Neural progenitor cell (in vitro differentiated cells): Measurements from ENCODE around the gene EGFLAM.

Experiments
- EZH2 ChIP-seq: fragments of 200-600 bp; sonication (generic); IDR thresholded peaks from 2 replicates; pipeline ENCODE4 v1.6.1; 2017; ENCODE audit warnings: antibody characterized with exemption, mild to moderate bottlenecking, moderate library complexity
- TF ChIP-seq, protein P1 (sequence below): fragments of 200-600 bp; sonication (generic); IDR thresholded peaks from 2 replicates; pipeline ENCODE4 v1.5.1; 2017; ENCODE audit warnings: antibody characterized with exemption, mild to moderate bottlenecking

DNA sequence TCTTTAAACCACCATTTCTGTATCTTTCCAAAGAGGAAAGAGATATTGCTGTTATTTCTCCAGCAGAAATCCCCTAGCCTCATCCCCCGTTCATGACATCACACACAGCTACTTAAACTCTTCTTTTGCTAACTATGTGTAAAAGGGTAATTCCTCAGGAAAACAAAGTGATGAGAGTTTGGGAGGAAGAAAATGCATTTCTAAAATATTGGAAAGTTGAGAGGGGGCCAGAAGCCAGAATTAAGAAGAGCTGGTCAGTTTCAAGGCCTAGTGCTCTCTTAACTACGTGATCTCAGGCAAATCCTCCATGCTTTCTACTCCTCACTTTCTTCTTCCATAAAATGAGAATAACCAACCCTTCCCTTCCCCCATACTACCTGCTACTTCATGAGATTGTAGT is 188.7 kb downstream of the EGFLAM start:
- TF ChIP-seq, protein P1, sequence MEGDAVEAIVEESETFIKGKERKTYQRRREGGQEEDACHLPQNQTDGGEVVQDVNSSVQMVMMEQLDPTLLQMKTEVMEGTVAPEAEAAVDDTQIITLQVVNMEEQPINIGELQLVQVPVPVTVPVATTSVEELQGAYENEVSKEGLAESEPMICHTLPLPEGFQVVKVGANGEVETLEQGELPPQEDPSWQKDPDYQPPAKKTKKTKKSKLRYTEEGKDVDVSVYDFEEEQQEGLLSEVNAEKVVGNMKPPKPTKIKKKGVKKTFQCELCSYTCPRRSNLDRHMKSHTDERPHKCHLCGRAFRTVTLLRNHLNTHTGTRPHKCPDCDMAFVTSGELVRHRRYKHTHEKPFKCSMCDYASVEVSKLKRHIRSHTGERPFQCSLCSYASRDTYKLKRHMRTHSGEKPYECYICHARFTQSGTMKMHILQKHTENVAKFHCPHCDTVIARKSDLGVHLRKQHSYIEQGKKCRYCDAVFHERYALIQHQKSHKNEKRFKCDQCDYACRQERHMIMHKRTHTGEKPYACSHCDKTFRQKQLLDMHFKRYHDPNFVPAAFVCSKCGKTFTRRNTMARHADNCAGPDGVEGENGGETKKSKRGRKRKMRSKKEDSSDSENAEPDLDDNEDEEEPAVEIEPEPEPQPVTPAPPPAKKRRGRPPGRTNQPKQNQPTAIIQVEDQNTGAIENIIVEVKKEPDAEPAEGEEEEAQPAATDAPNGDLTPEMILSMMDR = no peak
- no peak for TF ChIP-seq EZH2
